Hypothalamus (tissue), 51 donors: ENCODE measurements around the gene COL6A1.

ENCODE experiments used
- DNase-seq, 51 donors: peaks; one replicate each; lab custom pipeline; 2025; lab: John Stamatoyannopoulos, UW

The COL6A1 gene

DNA sequence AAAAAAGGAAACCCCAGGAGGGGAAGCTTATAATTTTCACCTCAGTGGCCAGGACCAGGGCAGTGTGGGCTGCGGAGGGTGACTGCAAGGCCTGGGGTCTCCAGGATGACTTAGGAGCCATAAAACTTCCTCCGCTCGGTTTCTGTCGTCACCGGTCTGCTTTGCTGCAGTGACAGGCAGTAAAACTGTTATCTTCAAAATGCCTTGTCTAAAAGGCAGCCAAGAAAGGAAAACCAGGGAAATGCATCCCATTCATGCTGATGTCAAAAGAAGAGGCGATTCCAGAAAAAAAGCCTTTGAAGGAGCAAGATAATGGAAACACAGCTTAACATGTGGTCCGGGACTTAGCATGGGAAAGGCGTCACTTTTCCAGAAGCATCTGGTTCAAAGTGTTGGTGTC lies 42.0 kb downstream of the COL6A1 start:
- no peak for DNase-seq

- no peak for DNase-seq
Measured at GRCh38 chr21:46024141-46024540, 42.6 kb downstream of the COL6A1 start.

DNA sequence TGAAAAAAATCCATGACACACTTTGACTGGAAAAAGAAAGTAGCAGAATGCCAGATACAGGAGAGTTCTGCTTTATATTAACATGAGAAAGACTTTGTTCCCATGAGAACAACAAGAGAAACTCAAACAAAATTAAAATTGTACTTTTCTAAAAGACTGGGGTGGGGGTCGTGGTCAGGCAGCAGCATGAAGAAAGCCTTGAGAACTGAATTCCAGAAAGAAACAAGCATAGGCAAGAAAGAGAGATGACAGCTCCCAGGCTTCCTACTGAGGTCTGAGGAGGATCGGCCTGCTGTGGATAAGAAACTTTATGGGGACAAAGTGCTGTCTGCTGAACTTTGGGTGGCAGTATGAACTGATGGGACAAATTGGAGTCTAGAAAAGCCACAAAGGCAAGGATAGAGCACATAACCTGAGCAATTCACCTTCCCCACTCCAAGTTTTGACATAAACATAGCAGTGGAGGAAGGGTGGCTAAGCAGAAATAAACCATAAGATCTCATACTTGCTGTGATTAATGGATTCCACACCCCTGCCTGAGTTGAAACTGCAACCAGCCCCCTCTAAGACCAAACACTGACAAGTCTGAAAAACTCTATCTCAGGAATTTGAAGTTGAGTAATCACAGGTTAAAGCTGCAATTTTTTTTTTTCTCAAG lies 43.7 kb downstream of the COL6A1 start:
- DNase-seq, result no peak

DNA sequence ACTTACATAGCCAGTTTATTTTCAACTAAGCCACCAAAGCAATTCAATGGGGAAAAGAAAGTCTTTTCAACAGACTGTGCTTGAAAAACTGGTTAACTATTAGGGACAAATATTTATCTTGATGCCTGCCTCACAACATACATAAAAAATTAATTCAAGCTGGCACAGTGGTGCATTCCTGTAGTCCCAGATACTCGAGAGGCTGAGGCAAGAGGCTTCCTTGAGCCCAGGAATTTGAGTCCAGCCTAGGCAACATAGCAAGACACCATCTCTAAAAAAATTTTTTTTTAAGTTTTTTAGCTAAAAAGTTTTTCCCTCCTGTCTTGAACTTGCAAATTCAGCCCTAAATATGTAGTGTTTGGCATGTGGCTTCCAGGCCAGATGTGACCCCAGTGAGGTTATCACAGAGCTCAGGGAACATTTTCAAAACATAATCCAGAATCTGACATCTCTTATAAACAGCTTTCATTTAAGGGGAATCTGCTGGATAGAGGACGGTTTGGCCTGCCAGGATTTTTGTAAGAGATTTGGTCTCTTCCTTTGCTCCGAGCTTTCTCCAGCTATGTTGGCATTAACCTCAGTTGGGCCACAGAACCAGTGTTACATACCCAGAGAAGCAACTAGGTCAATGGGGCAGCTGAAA lies 46.4 kb downstream of the COL6A1 start:
- DNase-seq, result no peak

DNA sequence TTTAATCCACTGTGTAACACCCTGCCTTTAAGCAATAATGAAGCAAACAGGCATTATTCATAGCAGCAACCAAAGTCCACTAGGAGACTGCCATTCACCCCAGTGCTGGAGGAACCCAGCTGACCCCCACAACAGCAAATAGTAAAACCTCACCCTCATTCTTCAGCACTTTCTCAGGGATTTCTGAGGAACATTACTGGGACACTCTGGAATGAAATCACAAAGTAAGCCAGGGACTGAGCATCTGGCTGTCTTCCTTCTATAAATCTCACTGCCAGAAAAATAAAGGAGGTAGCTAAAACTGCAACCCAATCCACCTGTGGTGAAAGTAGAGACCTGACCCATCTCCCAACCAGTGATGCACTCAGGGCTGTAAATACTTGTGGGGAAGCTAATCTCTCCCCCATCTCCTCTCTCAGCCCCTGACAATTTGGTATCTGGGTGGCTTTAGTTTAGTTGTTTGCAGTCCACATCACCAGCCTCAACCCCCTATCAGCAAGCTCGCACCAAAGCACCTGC lies 47.1 kb downstream of the COL6A1 start:
- DNase-seq, result no peak

- no peak for DNase-seq
Measured at GRCh38 chr21:46029186-46029924, 47.8 kb downstream of the COL6A1 start.

DNA sequence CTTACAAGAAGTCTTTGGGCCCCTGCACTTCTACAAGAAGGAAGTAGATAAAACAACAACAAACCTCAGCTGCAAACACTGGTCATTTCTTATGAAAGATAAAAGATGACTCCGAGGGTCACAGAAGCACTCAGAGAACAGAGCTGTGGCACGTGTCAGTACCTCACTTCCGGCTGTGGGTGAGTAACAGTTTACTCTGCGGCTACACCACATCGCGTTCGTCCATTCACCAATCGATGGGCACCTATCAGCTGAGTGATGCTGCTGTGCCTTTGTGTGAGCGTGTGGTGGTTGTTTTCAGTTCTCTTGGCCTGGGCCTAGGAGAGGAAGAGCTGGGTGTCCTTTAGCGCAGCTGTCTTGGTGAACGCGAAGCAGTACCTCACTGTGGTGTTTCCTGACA lies 49.9 kb downstream of the COL6A1 start:
- DNase-seq, result no peak

DNA sequence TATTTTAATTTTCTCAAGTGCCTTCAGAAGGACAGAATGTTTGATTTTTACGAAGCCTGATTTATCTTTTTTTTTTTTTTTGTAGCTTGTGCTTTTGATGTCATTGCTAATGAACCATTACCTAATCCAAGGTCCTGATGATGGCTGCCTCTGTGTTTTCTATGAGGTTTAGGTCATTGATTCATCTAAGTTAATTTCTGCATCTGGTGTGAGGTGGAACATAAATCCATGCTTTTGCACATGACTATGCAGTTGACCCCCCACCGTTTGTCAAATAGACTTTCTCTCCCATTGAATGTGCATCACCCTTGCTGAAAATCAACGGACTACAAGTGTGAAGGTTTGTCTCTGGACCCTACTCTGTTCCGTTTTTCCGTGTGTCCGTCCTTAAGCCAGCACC lies 50.5 kb downstream of the COL6A1 start:
- no peak for DNase-seq

GRCh38 chr21:46033410-46034400 lies 52.1 kb downstream of the COL6A1 start:
- no peak for DNase-seq

DNA sequence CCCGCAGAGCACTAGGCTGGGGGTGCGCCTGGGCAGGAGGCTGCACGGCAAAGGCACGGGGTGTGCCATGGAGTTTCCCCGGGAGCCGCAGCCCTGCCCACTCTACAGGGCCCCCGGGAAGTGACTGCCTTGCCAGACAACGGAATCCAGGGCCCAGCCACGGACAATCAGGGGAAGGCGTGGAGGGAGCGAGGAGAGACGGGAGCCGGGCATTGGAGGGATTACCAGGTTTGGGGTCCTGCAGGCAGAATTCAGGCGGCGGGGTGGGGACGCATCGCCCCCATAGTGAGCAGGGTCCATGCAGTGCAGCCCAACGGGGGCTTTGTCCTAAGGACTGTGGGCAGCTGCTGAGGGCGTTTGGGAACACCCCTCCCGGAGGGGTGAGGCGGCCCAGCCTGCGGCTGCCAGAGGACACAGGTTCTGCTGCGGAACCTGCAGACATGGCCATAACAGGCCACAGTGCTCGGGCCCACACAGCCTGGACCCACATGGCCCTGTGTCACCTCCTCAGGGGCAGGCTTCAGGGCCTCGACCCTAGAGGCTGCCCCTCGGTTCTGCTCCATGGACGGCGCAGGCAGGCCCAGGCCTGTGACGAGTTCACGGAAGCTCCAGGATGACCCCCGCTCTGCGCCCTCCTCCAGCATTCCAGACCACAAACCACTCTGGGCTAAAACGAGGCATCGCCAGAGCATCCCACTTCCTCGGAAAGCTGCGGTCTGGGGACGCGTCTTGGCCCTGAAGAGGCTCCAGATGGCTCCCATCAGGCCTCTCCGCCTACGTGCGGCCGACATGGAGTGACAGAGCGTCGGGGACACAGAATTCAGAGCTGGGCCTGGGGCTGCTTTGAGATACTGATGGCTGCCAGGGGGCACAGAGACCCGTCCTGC lies 54.5 kb downstream of the COL6A1 start:
- no peak for DNase-seq

- DNase-seq, result no peak
Measured at GRCh38 chr21:46036696-46037330, 55.2 kb downstream of the COL6A1 start.

GRCh38 chr21:46037331-46038325 lies 56.1 kb downstream of the COL6A1 start:
- no peak for DNase-seq

- no peak for DNase-seq
Measured at GRCh38 chr21:46038341-46038829, 56.8 kb downstream of the COL6A1 start.

DNA sequence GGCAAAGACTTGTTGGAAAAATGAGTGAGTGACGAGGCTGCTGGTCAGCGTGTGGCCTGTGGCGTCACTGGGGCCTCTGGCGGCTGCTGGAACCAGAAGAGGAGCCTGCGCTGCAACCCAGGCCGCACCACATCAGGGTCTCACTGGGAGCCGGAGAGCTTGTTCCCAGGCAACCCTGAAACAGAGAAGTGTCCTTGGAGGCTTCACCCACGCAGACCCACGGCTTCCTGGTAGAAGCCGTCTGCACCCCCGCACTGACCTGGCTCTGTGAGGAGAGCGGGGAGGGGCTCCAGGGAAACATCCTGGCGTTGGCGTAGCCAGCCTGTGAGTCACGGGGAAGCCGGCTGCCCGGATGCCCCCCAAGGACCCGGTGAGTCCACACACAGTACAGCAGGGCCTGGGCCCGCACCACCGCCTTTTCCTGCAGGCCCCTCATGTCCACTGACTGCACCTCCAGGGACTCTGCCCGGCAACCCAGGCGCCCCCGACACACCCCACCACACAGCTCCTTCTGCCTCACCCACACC lies 57.4 kb downstream of the COL6A1 start:
- no peak for DNase-seq

DNA sequence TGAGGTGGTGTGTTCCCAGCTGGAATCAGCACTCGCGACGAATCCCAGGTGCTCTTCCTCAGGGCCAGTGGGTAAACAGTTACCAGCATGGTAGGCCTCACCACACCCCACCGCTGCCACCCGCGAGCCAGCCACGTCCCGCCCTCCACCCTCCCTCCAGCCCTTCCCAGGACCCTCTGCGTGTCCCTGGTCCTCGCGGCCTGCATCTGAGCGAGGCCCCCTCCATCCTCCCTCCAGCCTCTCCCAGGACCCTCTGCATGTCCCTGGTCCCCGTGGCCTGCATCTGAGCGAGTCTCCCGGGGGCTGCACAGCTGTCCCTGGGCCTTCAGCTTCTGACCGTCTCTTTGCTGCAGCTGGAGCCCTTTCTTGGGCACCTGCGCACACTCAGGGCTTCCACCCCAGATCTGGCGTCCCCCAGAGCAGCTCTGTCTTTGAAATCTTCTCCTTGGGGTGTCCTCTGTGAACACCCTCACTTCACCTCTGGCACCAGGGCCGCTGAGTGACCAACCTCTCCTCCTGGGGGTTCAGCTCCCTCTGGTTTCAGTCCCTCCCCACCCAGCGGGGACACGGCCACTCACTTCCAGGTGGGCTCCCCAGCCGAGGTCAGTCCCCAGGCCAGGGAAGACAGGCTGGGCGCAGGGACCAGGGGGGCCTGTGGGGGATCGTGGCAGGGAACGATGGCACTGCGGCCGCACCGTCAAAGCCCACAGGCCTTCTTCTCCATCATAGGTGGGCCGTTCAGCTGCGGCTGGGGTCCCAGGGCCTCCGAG lies 58.5 kb downstream of the COL6A1 start:
- DNase-seq, result no peak

DNA sequence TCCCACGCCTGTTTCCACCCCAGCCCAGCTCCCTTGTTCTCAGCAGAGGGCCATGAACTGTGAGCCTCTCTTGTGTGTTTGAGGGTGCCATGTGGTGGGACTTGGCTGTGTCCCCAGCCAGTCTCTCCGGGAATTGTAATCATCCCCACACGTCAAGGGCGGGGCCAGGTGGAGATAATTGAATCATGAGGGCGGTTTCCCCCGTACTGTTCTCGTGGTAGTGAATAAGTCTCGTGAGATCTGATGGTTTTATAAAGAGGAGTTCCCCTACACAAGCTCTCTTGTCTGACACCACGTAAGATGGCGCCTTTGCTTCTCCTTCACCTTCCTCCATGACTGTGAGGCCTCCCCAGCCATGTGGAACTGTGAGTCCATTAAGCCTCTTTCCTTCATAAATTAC lies 59.1 kb downstream of the COL6A1 start:
- DNase-seq, result no peak

DNA sequence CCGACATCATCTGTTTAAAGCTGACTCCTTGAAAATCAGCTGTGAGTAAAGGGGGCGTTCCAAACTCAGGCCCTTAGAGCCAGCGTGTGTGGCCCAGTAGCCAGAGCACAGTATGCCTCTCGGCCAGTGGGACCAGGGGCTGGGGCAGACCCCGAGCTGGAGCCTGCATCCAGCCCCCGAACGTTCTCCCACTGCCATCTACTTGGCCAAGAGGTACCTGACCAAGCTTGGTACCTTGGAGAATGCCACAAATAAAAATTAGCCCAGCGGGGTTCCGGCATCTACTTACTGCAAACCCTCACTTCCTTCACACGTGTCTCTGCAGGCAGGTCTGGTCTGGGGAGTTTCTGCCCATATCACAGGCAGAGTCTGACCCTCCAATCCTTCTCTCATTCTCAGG lies 59.6 kb downstream of the COL6A1 start:
- DNase-seq, result no peak
